Raji (cell line): ENCODE measurements around the gene NPEPL1.

Source experiments
- POLR2A ChIP-seq: IDR thresholded peaks from 2 replicates; pipeline ENCODE4 v1.6.1; 2011; ENCODE audit warnings: low read depth, low read length, control low read depth; ENCODE audit not compliant: insufficient read depth

NPEPL1 gene

DNA sequence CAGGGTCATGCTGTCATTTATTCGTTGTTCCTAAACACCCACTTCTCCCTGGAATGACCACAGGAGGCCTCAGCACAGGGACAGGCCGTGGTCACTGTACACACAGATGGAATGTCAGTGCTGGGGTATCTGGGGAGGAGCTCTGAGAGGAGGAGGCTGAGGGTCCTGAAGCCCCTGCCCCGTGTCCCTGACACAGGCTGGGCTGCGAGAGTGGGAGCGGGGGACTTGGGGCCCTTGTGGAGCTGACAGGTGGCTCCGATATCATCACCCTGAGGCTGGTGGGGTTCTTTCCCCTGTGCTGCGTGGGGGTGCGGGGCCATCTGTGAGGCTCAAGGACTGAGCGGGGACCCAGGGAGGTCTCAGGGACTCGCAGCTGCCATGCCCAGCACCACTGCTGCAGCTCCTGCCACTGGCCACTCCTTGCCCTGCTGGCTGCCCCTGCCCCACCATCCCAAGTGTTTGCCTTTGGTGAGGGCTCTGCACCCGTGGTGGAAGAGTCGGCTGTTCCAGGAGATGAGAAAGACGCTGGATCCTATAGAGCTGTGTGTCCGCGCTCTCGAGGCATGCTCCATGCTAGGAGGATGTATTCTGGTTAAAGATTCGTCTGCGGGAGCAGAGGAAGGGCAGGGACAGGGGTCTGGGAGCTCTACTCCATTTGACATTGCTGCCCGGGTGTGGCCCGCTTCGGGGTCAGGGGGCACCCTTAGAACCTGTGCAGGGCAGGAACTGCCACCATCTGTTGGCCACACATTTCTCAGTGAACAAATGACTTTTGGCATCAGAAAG lies 18.9 kb downstream of the NPEPL1 start:
- TF ChIP-seq POLR2A, result no peak

- TF ChIP-seq POLR2A, result no peak
Observed at GRCh38 chr20:58712151-58712791, 19.7 kb downstream of the NPEPL1 start.

DNA sequence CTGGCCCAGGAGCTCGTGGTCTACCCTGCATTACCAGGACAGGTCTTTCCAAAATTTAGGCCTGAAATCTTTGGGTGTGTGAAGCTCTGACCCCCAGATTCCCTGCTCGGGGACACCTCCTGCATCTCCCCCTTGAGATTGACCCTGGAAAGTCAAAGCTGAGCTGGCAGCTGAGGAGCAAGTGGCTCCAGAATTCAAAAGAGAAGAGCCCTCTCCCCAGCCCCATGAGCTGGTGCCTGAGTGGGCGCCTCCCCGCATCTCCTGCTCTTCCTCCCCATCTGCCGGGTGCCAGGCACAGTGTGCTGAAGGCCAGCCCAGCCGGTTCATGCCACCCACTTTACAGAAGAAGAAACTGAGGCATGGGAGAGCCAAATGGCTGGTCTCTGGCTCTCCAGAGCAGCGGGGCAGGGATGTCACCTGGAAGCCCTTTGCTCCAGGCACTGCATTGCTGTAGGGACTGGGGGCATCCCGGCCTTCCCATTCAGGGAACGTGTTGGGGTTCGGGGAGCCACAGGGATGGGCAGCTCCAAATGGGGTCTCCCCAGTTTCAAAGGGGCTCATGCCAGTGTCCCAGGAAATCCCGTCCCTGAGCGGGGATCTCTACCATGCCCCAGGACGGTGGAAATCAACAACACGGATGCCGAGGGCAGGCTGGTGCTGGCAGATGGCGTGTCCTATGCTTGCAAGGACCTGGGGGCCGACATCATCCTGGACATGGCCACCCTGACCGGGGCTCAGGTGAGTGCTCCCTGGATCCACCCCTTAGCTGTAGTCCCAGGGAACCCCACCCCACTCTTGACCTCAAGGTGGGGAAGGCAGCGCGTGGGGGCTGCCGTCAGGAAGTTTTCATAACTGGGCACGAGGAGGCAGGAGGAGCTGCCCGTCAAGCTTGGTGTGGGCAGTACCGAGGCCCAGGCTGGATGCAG lies 20.5 kb downstream of the NPEPL1 start:
- TF ChIP-seq POLR2A, result no peak

- no peak for TF ChIP-seq POLR2A
Observed at GRCh38 chr20:58713801-58714339, 21.3 kb downstream of the NPEPL1 start.

DNA sequence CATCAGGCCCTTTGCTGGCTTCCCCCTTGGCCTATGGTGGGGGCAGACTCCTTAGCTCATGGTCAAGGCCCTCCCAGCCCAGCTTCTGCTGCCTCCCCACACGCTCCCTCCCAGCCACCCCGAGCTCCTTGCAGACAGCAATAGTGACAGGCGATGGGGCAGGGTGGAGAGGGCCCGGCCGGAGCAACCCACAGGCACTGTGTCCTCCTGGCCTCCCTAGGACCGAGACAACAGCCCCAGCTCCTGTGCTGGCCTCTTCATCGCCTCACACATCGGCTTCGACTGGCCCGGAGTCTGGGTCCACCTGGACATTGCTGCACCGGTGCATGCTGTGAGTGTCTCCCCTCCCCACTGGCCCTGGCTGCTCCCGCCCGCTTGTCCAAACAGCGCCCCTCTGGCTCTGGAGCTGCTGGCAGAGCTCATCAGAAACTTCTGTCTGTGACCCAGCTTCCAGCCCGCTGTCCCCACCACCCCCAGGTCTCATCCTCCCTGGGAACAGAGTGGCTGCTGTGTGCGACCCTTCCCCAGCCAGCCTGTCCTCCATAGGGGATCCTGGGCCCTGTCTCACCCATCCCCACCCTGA lies 21.8 kb downstream of the NPEPL1 start:
- no peak for TF ChIP-seq POLR2A

GRCh38 chr20:58714923-58715351 lies 22.3 kb downstream of the NPEPL1 start:
- TF ChIP-seq POLR2A, result no peak

DNA sequence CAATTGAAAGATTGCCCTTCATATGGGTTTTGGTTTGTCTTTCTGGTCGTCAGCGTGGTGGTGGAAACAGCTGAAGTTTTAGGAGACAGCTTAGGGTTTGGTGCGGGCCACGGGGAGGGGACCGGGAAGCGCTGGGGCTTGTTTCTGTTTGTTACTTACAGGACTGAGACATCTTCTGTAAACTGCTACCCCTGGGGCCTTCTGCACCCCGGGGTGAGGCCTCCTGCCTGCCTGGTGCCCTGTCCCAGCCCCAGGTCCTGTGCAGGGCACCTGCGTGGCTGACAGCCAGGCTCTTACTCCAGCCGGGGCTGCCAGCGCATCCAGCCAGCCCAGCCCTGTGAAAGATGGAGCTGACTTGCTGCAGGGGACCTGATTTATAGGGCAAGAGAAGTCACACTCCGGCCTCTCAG lies 22.8 kb downstream of the NPEPL1 start:
- TF ChIP-seq POLR2A, result no peak

DNA sequence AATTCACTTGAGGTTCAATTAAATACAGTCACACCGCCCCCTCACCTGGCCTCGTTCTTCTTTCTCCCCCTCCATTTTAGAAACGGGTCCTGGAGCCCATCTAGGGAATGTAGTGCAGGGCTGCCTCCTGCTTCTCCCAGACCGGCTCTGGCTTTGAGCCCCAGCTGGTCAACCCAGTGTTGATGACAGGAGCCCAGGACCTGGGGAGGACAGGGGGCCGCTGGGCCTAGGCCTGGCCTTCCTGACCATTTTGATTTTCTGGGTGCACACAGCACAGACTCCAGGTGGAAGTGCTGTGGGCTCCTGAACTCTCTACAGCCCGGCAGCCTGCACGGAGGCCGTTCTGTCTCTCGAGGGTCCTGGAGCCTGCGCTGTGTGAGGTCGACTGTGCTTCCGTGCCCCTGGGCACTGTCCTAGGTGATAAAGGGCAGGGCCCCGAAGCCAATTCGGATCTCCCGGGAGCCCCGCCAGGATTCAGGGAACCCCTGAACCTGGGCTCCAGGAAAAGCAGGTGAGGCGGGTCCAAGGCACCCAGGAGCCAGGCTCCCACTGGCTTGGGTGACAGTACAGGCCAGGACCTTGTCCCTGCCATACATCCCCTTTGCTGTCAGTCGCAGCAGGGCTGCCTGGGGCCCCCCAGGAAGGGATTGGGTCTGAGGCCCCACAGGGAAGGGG lies 23.3 kb downstream of the NPEPL1 start:
- TF ChIP-seq POLR2A, result no peak

GRCh38 chr20:58716476-58717277 lies 24.1 kb downstream of the NPEPL1 start:
- no peak for TF ChIP-seq POLR2A

- no peak for TF ChIP-seq POLR2A
Observed at GRCh38 chr20:58717278-58718091, 24.9 kb downstream of the NPEPL1 start.

DNA sequence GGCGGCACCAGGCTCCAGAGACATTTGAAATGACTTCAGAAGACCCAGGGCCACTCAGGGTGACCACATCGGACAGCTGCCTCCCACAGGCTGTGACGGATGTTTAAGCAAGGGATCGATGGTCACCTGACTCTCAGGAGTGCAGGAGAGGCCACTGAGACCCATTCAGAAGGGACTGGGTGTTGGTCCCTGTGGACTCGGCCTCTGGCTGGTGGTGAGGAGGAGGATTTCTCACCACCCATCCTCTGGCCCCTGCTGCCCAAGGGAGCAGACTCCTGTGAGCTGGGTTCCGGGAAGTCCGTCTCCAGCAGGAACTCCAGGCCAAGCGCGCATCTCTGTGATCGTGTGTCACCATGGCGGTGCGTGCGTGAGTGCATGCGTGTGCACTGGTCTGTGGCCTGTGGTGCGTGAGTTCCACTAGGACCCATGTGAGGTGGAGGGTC lies 25.5 kb downstream of the NPEPL1 start:
- no peak for TF ChIP-seq POLR2A

- no peak for TF ChIP-seq POLR2A
Observed at GRCh38 chr20:58718729-58719128, 26.1 kb downstream of the NPEPL1 start.

DNA sequence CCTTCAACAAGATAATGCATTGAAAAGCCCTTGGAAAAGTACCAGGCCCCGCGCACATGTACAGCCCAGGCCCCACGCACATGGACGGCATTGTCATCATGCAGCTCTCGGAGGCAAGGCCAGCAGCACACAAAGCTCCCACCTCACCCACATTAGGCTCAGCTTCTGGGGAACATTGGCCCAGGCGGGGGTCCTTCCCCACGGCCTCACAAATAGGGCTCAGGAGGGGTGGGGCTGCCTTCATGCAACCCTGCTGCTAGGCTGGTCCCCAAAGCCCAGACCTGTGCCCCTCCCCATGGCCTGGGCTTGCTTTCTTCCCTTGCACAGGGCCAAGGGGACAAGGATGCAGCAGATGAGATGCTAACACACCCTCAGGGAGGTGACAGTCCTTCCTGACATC lies 26.7 kb downstream of the NPEPL1 start:
- no peak for TF ChIP-seq POLR2A
